Measurements from ENCODE around the gene KRTAP19-2.

- TF ChIP-seq ZNF263 (CRISPR knock-in tag; IDR thresholded peaks at IDR 0.05; ENCODE audit: borderline replicate concordance) = no peak
- TF ChIP-seq MTA3 (IDR thresholded peaks at IDR 0.05; ENCODE audit: borderline replicate concordance) = no peak
- TF ChIP-seq EZH2 (IDR thresholded peaks at IDR 0.05; ENCODE audit: borderline replicate concordance, low read depth, low read length) = no peak
- TF ChIP-seq, protein P1, sequence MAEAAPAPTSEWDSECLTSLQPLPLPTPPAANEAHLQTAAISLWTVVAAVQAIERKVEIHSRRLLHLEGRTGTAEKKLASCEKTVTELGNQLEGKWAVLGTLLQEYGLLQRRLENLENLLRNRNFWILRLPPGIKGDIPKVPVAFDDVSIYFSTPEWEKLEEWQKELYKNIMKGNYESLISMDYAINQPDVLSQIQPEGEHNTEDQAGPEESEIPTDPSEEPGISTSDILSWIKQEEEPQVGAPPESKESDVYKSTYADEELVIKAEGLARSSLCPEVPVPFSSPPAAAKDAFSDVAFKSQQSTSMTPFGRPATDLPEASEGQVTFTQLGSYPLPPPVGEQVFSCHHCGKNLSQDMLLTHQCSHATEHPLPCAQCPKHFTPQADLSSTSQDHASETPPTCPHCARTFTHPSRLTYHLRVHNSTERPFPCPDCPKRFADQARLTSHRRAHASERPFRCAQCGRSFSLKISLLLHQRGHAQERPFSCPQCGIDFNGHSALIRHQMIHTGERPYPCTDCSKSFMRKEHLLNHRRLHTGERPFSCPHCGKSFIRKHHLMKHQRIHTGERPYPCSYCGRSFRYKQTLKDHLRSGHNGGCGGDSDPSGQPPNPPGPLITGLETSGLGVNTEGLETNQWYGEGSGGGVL (CRISPR knock-in tag; IDR thresholded peaks at IDR 0.05) = no peak
- no peak for TF ChIP-seq ZBTB11 (CRISPR knock-in tag; IDR thresholded peaks at IDR 0.05)
These were observed 23.5 kb downstream of the KRTAP19-2 start for GRCh38 chr21:30463713-30464112.

Data from K562 (cell line).